Colonic mucosa (tissue), 4 donors: ENCODE data around the gene UBB. TPM values are rescaled to one million over a fixed set of nuclear protein-coding genes. Genes with fewer than 3 reads are reported as not detected.
"Not testable (repeated sequence)": the region's sequence is repeated elsewhere in the genome, so short reads cannot be mapped to it uniquely, and the experiment has no call there.

Experiments used
- DNase-seq: peaks from one replicate; pipeline ENCODE4 v3.0.0-alpha.2; 2020
- H3K27ac ChIP-seq: fragments of 200-600 bp; one replicate; pipeline ENCODE4 v1.8.0; 2021
- H3K27me3 ChIP-seq: fragments of 200-600 bp; one replicate; pipeline ENCODE4 v1.8.0; 2021
- H3K36me3 ChIP-seq: fragments of 200-600 bp; one replicate; pipeline ENCODE4 v1.8.0; 2021
- H3K4me1 ChIP-seq: fragments of 200-600 bp; one replicate; pipeline ENCODE4 v1.8.0; 2021; ENCODE audit warnings: mild to moderate bottlenecking
- H3K4me3 ChIP-seq: fragments of 200-600 bp; one replicate; pipeline ENCODE4 v1.8.0; 2021
- H3K9ac ChIP-seq, 2 donors: one replicate each; pipeline ENCODE4 v1.7.0; 2013; ENCODE audit warnings: control low read depth in 2 of 2, low read depth in 2 of 2, low read length in 2 of 2
- H3K9me3 ChIP-seq: fragments of 200-600 bp; one replicate; pipeline ENCODE4 v1.8.0; 2021
- intact Hi-C: fragments of 100-400 bp; cut with DNase I; formaldehyde crosslinking; loops from one replicate; pipeline ENCODE4 v1.14.1; 2022
- total RNA-seq, 2 donors: library from RNA; stranded (reverse); fragmentation: NEBNext Ultra II Directional in 1 of 2; extraction: Animal tissue kit (Norgen Biotek cat#: 25700) in 1 of 2; gene quantifications; one replicate each; pipeline ENCODE4 v1.2.1, GENCODE V29; 2021
- TF ChIP-seq, protein P1 (sequence below): fragments of 200-600 bp; IDR thresholded peaks from one replicate; pipeline ENCODE4 v1.8.0; 2022; ENCODE audit warnings: antibody characterized with exemption, mild to moderate bottlenecking
- donor health status: healthy.
- donor health status: DM: no; HTN: no; CAD: no.
- donor health status: DM: no; HTN: no; CAD: no.

Gene UBB
- total RNA-seq, 2 donors from 2014 or later: 1,436 to 2,044 TPM

- intact Hi-C loops: no loop called here
- H3K27me3 ChIP-seq: no peaks in the 10 kb centered on the region
- H3K9ac ChIP-seq: no peak overlapping the region
- no peaks in the 10 kb centered on the region for H3K36me3 ChIP-seq
- TF ChIP-seq, protein P1, sequence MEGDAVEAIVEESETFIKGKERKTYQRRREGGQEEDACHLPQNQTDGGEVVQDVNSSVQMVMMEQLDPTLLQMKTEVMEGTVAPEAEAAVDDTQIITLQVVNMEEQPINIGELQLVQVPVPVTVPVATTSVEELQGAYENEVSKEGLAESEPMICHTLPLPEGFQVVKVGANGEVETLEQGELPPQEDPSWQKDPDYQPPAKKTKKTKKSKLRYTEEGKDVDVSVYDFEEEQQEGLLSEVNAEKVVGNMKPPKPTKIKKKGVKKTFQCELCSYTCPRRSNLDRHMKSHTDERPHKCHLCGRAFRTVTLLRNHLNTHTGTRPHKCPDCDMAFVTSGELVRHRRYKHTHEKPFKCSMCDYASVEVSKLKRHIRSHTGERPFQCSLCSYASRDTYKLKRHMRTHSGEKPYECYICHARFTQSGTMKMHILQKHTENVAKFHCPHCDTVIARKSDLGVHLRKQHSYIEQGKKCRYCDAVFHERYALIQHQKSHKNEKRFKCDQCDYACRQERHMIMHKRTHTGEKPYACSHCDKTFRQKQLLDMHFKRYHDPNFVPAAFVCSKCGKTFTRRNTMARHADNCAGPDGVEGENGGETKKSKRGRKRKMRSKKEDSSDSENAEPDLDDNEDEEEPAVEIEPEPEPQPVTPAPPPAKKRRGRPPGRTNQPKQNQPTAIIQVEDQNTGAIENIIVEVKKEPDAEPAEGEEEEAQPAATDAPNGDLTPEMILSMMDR: no peak
- H3K4me3 ChIP-seq: no peak overlapping the region
- H3K9me3 ChIP-seq: no peaks in the 10 kb centered on the region
- DNase-seq: no peak
- no peaks in the 10 kb centered on the region for H3K4me1 ChIP-seq
- no peak overlapping the region for H3K27ac ChIP-seq
Measured at GRCh38 chr17:16398270-16399267, 17.7 kb downstream of the UBB start.

- H3K36me3 ChIP-seq, H3K4me3 ChIP-seq, H3K27me3 ChIP-seq, H3K4me1 ChIP-seq, DNase-seq, intact Hi-C loops, H3K27ac ChIP-seq, H3K9me3 ChIP-seq, H3K9ac ChIP-seq: not testable (repeated sequence)
Measured at GRCh38 chr17:16403847-16404246, 23.0 kb downstream of the UBB start.

- Histone ChIP-seq H3K27me3 (peaks cover 8% of the 10 kb centered on the region), H3K9me3 (no peaks in the 10 kb centered on the region), H3K4me3 (peak overlapping the region; percentile 35), H3K4me1 (peaks cover 4% of the 10 kb centered on the region), H3K36me3 (no peaks in the 10 kb centered on the region), H3K27ac (no peak overlapping the region), H3K9ac (peak overlapping the region; percentile 56 to 63)
- TF ChIP-seq, protein P1: no peak
- DNase-seq: no peak
- intact Hi-C loops: no loop called here
Measured at GRCh38 chr17:16406742-16407674, 26.1 kb downstream of the UBB start.

- peak overlapping the region; percentile 13 for H3K27ac ChIP-seq
- H3K9me3 ChIP-seq: no peaks in the 10 kb centered on the region
- H3K4me1 ChIP-seq: peaks cover 4% of the 10 kb centered on the region
- TF ChIP-seq, protein P1: no peak
- no peak overlapping the region for H3K4me3 ChIP-seq
- peaks cover 8% of the 10 kb centered on the region for H3K27me3 ChIP-seq
- no peaks in the 10 kb centered on the region for H3K36me3 ChIP-seq
- no peak overlapping the region for H3K9ac ChIP-seq
- intact Hi-C loops: no loop called here
- DNase-seq: peak; percentile 70
Measured at GRCh38 chr17:16407911-16408588, 27.2 kb downstream of the UBB start.

- peaks cover 5% of the 10 kb centered on the region for H3K4me1 ChIP-seq
- intact Hi-C loops: loop anchor here (10.0 kb wide), 1 partner anchor 50 kb away; no protein-coding TSS in a partner anchor
- peak within 1 kb of the TSS; percentile 52 for H3K4me3 ChIP-seq
- H3K27ac ChIP-seq: peak within 1 kb of the TSS; percentile 84
- TF ChIP-seq, protein P1: peak; percentile 36
- peak within 1 kb of the TSS; percentile 72 to 77 for H3K9ac ChIP-seq
- no peaks in the 10 kb centered on the region for H3K9me3 ChIP-seq
- peak; percentile 52 for DNase-seq
- no peaks in the 10 kb centered on the region for H3K27me3 ChIP-seq
- H3K36me3 ChIP-seq: no peaks in the 10 kb centered on the region
Measured at GRCh38 chr17:16415031-16415924, 34.4 kb downstream of the UBB start, which contains the start of gene TRPV2. TRPV2 (plus strand) TSS chr17:16415571; CDS start chr17:16417669, 2,098 bp downstream.
